NCI-H526 (cell line): ENCODE results near the gene IL13RA1.
"Not testable (repeated sequence)": the region's sequence is repeated elsewhere in the genome, so short reads cannot be mapped to it uniquely, and the experiment has no call there.

Experiments used
- DNase-seq, 2 experiments: peaks; one replicate each; lab custom pipeline; 2025; lab: John Stamatoyannopoulos, UW

The IL13RA1 gene

DNA sequence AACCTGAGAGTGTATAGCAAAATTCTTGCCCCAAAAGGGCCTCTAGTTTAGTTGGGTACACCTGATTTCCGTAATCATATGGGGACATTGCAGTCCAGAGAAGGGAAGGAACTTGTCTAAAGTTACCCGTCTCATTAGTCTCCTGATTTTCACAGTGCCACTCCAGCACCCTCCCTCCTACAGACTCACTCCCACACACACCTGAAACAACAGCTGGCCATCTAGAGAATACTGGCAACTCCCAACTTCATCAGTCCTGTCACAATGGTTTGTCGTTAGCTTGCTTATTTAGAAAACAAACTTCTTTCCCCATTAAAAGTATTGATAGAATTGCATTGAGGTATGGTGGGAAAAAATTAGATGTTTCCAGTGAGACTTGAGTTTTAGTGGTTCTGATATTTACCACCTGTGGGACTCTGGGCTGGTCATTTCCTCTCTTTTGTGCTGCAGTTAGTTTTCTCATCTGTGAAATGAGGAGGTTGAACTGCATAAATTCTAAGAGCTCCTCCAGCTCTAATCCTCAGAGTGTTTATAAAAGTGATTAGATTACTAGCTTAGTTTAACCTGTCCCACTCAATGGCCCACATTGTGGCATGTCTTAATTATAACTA lies 1.7 kb downstream of the IL13RA1 start:
- DNase-seq = peak in 1 of 2 experiments; percentile 33

- peak; percentile 48 to 50 for DNase-seq
Measured at GRCh38 chrX:118730500-118731247, 3.3 kb downstream of the IL13RA1 start.

GRCh38 chrX:118732551-118732950 lies 5.1 kb downstream of the IL13RA1 start:
- DNase-seq = not testable (repeated sequence)

DNA sequence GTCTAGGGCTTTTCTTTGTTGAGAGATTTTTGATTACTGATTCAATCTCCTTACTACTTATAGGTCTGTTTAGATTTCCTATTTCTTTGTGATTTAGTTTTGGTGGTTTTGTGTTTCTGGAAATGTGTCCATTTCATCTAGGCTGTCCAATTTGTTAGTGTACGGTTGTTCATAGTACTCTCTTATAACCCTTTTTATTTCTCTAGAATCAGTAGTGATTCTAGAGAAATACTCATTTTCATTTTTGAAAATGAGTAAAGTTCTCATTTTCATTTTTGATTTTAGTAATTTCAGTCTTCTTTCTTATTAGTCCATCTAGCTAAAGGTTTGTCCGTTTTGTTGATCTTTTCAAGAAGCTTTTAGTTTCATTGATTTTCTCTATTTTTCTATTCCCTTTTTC lies 7.5 kb downstream of the IL13RA1 start:
- no peak for DNase-seq

DNA sequence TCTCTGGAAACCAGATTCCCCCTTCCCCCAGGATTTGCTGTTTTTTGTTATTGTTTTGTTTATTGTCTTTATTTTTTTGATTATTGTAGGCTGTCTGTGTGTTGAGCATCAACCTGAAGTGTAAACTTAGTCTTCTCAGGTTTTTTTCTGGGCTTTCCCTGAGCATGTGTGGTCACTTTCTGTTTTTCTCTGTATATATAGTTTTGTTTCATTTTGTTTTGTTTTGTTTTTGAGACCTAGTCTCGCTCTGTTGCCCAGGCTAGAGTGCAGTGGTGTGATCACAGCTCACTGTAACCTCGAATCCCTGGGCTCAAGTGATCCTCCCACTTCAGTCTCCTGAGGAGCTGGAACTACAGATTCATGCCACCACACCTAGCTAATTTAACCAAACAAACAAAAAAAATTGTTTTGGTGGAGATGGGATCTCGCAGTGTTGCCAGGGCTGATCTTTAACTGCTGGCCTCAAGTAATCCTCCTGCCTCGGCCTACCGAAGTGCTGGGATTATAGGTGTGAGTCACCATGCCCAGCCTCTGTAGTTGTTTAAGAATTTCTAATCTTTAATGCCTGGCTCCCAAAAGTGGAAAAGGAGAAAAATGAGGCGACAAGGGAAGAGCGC lies 9.1 kb downstream of the IL13RA1 start:
- DNase-seq = no peak

DNA sequence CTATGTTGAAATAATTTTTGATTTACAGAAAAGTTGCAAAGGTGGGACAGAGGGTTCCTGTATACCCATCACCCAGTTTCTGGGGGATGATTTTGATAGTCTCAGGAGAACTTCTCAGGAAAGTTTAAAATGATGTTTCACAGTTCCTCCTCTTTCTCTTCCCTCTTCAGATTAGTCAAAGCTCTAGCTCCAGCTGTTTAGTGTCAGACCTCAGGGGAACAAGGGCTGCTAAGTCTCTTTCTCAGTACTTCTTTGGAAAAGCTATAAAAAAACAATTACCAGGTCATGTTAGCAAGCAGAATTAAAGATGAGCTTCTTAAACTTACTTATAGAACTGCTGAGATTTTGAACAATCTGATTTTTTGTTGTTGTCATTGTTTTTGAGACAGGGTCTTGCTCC lies 12.2 kb downstream of the IL13RA1 start:
- no peak for DNase-seq

DNA sequence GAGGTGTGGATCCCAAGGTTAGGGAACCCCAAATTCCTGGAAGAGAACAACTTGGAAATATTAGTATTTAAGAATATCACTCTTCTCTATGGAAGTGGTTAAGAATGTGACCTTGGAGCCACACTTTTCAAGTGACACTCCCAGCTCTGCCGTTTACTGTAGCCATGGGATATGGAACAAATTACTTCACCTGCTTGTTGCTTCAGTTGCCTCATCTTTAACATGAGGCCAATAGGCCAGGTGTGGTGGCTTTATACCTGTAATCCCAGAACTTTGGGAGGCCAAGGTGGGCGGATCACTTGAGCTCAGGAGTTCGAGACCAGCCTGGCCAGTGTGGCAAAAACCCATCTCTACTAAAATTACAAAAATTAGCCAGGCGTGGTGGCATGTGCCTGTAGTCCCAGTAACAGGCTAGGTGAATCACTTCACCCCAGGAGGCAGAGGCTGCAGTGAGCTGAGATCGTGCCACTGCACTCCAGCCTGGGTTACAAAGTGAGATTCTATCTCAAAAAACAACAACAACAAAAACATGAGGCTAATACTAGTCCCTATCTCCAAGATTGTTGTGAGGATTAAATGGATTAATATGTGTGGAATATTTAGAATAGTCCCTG lies 13.0 kb downstream of the IL13RA1 start:
- DNase-seq = no peak

GRCh38 chrX:118742176-118742575 lies 14.8 kb downstream of the IL13RA1 start:
- DNase-seq = no peak

GRCh38 chrX:118745570-118745969 lies 18.2 kb downstream of the IL13RA1 start:
- no peak for DNase-seq

DNA sequence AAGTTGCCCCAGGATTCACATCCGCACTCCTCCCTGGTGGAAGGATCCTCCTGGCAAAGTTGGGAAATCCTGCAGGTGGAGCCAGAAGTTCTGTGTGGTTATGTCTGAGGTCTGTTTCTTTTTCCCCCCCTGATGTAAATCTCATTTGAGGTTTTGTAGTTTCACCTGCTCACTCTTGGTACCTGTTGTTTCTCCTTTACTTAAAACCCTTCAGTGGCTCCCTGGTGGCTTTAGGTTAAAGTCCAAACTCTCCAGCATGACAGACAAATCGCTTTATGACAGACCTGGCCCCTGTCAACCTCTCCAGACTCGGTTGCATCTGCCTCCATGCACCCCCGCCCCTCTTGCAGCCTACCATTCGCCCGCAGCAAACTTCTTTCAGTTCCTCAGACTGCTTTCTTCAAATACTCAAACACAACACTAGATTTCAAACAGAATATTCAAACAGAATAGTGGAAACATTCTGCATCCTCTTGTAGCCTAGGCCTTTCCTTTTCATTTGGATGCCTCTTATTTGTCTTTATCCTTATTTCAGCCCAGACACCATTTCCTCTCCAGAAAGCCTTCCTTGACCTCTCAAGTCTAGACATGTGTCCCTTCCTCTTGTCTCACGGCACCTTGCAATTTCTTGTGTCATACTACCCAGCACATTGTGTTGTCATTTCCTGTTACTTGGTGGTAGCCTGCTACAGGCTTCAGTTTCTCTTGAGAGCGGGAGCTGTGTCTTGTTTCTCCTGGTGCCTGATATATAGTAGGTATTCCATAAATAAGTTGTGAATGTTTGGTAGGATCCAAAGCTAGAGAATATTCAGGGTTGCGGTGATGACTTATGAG lies 24.8 kb downstream of the IL13RA1 start:
- DNase-seq = no peak

- no peak for DNase-seq
Measured at GRCh38 chrX:118755633-118756032, 28.2 kb downstream of the IL13RA1 start.

GRCh38 chrX:118756101-118756500 lies 28.7 kb downstream of the IL13RA1 start:
- DNase-seq = no peak

DNA sequence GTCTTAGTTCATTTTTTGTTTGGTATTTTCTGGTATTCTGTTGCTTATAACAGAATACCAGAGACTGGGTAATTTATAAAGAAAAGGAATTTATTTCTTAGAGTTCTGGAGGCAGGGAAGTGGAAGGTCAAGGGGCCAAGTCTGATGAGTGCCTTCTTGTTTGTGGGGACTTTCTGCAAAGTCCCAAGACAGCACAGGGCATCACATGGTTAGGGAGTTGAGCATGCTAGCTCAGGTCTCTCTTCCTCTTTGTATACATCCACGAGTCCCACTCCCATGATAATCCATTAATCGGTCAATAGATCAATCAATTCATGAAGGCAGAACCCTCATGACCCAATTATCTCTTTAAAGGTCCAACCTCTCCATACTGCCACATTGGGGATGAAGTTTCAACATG lies 31.1 kb downstream of the IL13RA1 start:
- no peak for DNase-seq

- no peak for DNase-seq
Measured at GRCh38 chrX:118760025-118760424, 32.6 kb downstream of the IL13RA1 start.

DNA sequence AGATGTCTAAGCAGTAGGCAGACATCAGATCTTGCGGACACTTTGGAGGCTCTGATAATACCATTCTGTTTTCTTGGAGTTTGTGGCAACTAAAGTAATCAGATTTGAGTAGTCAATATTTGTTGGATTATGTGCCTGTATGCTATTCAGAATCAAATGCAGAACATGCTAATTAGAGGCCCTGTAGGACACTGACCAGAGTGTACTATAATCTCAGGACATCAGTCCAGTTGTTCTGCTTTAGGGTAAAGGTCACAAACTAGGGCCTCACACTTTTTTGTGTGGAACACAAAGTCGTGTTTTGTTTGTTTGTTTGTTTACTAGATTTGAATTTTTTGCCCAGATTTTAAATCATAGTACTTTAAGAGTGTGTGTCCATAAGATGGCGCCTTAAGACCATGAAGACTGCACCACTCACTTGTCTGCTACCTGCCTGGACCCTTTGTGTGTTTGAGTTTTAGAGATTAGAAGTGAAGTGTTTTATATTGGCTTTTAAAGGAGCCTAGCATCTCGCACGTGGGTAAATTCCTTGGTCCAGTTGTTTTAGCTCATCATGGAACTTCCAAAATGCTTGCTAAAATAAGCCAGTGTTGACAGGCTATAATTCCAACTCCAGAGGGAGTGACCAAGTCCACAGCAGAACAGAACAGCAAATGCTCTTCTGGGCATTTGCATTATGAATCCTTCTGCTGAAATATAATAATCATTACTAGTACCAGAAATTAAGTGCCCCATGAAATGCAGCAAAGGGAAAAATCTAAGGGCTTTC lies 34.7 kb downstream of the IL13RA1 start:
- no peak for DNase-seq

- no peak for DNase-seq
Measured at GRCh38 chrX:118763489-118763888, 36.1 kb downstream of the IL13RA1 start.

DNA sequence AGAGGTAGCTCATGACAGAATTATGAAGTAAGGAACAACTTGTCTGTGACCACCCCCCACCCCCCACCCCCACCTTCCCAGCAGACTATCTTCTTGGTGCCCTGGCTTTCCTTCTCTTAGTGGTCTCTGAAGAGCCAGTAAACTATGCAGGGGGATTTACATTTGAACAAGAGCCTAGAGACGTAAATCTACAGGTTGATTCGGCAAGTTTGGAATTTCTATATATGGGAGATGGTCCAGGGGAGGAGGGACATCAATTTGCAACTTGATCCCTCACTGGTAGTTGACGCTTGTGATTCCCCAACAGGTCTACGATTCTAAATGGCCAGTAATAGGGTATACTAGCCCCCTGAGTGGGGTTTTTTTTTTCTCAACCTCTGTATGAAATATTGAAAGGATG lies 36.7 kb downstream of the IL13RA1 start:
- DNase-seq = no peak

DNA sequence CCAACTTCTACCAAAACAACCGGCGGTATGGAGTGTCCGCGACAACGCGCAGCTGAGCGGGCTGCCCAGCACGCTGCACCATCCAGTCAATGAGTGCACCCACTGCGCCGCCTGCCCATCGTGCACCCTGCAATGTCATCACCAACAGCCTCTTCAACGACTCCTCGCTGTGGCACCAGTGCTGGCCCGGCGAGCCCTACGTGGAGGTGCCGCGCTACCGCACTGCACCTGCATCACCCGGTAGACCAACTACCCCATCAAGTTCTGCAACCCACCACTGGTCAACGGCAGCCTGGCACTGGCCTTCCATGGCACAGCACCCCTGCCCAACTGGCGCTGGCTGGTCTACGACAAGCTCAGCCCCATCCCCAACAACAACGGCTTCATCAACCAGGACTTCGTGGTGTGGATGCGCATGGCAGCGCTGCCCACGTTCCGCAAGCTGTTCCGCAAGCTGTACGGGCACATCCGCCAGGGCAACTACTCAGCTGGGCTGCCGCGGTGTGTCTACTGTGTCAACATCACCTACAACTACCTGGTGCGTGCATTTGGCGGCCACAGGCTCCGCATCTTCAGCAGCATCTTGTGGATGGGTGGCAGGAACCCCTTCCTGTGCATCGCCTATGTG lies 42.8 kb downstream of the IL13RA1 start:
- DNase-seq = no peak

- DNase-seq = peak; percentile 24 to 54
Measured at GRCh38 chrX:118772051-118772450, 44.6 kb downstream of the IL13RA1 start.

DNA sequence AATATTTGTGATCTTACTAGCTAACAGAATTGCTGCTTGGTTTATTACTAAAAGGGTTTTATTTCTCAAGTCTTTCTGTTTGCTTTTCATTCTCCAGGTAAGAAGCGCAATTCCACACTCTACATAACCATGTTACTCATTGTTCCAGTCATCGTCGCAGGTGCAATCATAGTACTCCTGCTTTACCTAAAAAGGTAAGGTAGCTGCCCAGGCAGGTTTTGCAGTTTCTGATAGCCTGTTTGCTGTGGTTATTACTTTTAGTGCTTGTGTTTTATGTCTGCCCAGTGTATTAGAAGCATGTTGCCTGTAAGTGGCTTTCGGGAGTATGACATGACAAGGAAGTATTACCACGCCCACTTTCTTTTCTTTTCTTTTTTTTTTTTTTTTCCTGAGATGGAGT lies 46.4 kb downstream of the IL13RA1 start:
- peak; percentile 58 for DNase-seq

GRCh38 chrX:118779581-118779980 lies 52.2 kb downstream of the IL13RA1 start:
- DNase-seq = no peak
